Measurements from ENCODE around the gene RHEX.
A peak's percentile ranks its signal among the peaks of the same experiment; 100 is the strongest.
"Not testable (repeated sequence)": the region's sequence is repeated elsewhere in the genome, so short reads cannot be mapped to it uniquely, and the experiment has no call there.

Gene RHEX

DNA sequence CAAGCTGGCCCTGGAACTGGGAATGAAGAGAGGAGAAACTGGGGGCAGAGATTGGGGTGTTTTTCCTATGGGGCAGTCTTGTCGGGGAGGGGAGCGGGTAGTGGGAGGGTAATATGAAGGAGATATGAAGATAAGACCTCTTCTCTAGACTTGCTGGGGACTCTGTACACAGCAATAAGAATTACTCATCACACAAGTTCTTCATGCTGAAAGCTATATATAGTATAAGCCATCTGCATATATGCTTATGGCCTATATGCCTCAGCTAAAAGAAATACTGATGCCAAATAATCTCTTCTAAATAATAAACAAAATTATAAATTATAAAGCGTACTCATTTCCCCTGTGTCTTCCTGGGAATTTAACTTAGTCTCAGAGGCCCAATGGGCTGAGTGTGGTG, 7.9 kb downstream of the RHEX start:
- DNase-seq: no peak

DNA sequence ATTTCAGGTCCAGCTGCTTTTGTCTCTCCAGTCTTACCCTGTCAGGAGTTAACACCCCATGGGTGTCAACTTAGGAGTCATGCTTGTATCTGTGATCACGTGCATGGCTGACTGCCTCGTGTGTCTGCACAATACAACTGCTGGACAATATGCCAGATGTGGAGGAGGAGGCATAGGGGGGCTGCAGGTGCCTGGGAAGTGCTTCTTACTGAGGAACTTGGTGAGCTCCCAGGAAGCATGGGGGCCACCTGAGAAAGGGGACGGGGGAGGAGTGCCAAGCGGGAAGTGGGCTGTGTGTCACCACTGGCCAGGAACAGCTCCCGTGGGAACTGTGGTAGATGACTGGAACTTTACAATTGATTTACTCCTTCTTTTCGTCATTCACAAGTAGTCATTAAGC, 9.5 kb downstream of the RHEX start:
- no peak for DNase-seq

DNA sequence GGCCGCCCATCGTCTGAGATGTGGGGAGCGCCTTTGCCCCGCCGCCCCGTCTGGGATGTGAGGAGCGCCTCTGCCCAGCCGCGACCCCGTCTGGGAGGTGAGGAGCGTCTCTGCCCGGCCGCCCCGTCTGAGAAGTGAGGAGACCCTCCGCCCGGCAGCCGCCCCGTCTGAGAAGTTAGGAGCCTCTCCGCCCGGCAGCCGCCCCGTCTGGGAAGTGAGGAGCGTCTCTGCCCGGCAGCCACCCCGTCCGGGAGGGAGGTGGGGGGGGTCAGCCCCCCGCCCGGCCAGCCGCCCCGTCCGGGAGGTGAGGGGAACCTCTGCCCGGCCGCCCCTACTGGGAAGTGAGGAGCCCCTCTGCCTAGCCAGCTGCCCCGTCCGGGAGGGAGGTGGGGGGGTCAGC, 11.0 kb downstream of the RHEX start:
- DNase-seq: not testable (repeated sequence)

DNA sequence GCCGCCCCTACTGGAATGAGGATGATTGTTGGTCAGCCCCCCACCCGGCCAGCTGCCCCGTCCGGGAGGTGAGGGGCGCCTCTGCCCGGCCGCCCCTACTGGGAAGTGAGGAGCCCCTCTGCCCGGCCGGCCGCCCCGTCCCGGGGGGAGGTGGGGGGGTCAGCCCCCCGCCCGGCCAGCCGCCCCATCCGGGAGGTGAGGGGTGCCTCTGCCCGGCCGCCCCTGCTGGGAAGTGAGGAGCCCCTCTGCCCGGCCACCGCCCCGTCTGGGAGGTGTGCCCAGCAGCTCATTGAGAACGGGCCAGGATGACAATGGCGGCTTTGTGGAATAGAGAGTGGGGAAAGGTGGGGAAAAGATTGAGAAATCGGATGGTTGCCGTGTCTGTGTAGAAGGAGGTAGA, 11.5 kb downstream of the RHEX start:
- DNase-seq: not testable (repeated sequence)

- DNase-seq: no peak
Measured at GRCh38 chr1:206065547-206066145, 12.7 kb downstream of the RHEX start.

DNA sequence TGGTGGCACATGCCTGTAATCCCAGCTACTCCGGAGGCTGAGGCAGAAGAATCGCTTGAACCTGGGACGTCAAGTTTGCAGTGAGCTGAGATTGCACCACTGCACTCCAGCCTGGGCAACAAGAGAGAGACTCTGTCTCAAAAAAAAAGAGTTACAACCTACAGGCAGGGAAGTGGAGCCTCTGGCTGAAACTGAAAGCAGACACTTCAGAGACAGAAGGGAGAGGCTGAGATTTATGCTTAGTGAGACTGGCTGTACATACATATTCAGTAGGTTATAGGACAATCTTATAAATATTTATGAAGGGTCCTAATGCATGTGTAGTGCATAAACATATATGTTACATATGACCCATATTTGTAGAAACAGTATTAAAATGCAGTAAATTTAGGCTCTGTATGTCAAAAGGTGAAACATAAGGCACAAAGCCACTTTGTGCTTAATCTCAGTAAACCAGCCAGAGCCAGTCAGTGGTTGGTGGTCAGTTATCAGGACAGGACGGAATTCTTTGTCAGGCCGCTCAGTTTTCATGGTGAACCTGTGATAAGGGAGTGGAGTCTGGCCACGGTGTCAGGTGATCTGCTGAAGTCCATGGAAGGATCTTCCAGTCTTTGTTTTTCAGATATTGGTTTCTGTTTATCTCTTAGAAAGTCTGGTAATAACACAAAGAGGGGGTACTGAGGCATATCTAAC, 13.7 kb downstream of the RHEX start:
- DNase-seq: no peak

- no peak for DNase-seq
Measured at GRCh38 chr1:206067486-206068227, 14.7 kb downstream of the RHEX start.

DNA sequence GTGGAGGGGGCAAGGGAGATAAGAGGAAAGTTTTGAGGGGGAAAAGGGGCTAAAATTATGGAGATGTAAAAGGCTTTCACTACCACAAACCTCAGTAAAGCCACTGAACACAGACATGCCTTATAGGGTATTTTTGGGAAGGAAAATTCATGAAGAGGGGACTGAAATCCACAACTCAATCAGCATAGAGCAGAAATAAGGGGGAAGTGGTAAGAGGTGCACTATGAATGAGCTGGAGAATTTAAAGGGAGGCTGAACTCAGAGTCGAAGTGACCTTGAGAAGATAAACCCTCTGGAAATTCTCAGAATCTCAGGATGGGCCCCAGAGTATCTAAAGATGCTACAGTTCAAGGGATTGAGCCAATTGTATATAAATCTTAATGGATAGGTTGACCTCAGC, 15.3 kb downstream of the RHEX start:
- no peak for DNase-seq

- DNase-seq: no peak
Measured at GRCh38 chr1:206070627-206071304, 17.8 kb downstream of the RHEX start.

DNA sequence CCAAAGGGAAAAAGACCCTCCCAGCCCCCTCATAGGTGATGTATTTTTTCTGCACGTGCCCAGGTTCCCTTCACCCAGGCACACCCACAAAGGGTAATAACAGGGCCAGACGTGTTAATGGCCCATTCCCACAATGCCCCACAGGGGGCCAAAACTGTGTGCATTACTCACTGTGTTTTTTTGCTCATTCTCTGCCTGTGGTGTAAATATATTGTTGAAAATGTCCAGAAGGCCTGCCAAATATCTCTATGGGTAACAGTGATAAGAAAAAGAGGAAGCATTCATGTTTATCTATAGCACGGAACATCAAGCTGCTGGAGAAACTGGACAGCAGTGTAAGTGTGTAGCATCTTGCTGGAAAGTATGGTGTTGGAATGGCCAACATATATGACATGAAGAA, 21.9 kb downstream of the RHEX start:
- no peak for DNase-seq

GRCh38 chr1:206075786-206076755, 23.1 kb downstream of the RHEX start:
- no peak for DNase-seq

- DNase-seq: no peak
Measured at GRCh38 chr1:206079135-206079534, 26.2 kb downstream of the RHEX start.

- no peak for DNase-seq
Measured at GRCh38 chr1:206080026-206080820, 27.2 kb downstream of the RHEX start.

GRCh38 chr1:206081856-206082255, 28.9 kb downstream of the RHEX start:
- DNase-seq: no peak

DNA sequence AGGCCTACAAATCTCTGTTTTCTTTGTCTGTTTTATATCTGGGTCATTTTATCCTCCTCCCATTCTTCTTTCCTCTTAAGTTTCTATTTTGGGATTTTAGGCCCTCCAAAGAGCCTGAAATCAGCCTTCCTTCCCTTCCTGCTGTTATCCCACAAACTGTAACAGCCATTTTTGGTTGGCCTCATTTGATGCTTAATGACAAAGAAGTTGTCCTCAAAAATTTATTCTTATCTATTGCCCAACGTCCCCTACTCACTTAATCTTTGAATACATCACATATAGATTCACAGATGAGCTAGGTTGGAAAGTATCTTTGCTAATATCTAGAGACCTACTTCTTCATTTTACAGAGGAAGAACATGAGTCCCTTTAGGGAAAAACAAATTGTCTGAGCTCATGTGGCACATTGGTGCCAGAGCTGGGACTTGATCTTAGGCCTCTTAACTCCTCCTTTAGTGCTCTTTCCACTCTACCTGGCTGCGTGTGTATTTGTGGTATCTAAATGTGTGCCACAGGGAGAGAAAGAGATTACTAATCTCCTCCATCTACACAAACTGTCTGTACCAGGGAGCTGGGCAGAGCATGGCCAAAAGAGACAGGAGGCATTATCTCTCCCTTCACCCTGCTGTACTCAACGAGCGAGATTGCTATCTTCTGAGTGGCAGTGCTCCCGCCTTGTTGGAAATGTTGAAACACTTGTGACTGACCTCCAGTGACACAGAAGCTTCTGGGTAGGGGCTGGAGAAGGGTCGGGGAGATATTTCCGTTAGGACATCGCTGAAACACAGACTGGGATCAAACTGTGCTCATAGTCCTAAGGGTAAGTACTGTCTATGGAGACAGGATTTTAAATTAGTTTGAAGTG, 30.1 kb downstream of the RHEX start:
- no peak for DNase-seq

DNA sequence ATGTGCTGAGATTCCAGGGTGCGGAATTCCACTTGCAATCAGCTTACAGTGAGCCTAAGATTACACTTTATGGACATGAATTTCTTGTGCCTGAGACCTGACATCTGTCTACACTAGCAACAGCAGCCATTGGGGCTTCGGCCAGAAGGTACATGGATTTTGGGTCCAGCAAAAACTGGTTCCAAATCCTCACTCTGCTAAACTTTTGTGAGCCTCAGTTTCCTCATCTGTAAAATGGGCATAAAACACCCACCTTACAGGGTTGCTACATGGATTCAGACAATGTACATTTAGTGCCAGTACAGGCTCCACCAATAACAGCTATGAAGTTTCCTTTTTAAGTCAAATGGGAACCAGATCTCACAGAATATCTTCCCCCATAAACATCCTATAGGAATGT, 30.8 kb downstream of the RHEX start:
- no peak for DNase-seq

DNA sequence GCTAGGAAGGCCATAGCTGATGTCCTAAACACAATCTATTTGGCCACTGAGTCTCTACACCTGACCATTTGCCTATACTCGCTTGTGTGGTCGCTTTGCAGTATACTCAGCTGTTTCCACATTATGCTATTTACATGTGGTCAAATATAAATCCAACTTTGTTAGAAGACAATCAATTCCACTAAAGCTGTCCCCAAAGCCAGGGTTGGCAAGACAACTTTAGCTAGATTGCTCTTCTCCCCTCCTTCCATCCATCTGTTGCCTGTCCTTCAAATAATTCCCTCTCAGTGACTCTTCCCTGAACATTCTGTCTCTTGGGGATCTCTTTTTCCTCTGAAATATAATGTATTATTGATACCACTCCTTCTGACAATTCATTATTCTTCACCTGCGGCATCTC, 34.1 kb downstream of the RHEX start:
- DNase-seq: no peak

DNA sequence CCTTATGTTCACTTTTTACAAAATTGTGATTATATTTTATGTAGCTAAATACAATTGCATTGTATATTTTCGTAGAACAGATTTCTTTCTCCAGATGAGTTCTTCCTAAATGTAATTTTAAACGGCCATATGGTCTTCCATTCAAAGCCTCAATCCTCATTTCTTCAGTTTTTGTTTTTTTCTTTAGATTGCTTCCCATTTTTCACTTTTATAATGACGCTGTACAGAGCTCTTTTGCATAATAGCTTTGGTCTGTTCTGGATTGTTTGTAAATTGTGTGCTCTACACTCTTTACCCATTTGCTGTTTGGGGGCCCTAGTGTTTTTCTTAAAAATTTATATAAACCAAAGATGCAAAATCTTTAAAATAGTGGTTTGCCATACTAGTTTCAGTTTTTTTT, 36.4 kb downstream of the RHEX start:
- no peak for DNase-seq

DNA sequence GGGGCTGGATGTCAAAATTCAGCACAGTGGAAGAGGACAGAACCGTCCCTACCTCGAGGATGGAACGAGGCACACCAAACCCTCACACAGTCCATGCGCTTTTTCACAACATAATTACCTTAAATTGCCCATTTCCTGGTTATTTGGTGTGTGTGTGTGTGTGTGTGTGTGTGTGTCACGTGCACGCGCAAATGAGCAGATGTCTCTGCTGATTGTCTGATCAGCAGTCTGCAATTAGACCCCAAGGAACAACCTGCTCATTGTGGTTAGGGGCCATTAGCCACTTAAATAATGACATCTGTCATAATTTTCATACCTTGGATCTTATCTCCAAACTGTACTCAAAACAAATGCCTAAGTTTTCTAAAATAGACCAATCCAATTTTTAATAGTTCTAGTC, 41.1 kb downstream of the RHEX start:
- DNase-seq: peak; percentile 58

DNA sequence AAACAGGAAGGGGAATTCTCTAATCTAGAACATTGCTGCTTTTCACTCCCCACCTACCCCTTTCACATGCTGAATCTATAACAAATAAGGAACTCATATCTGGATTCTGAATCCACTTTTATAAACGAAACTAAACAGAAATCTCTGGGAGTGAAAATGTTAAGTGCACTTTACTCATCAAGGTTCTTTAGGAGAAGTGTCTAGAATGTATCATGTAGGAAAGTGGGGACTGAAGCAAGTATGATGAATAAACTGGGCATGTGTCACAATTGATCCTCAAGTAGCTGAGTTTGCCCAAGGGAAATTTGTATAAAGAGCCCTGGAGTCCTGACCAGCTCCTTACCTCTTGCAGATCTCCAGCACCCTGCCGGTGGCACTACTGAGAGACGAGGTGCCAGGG, 44.4 kb downstream of the RHEX start:
- DNase-seq: no peak
